Astrocyte (in vitro differentiated cells and primary cell): ENCODE measurements around the gene SMIM20.

Source experiments
- EZH2 ChIP-seq: IDR thresholded peaks from 2 replicates; pipeline ENCODE4 v1.6.1; 2012; ENCODE audit warnings: mild to moderate bottlenecking, low read length, inconsistent platforms; ENCODE audit not compliant: insufficient read depth
- TF ChIP-seq, protein P1 (sequence below): IDR thresholded peaks from 2 replicates; pipeline ENCODE4 v1.5.1; 2011; ENCODE audit warnings: low read depth, mild to moderate bottlenecking, inconsistent platforms, low read length, moderate library complexity; ENCODE audit not compliant: insufficient read depth

GRCh38 chr4:25943312-25943711 is 29.3 kb downstream of the SMIM20 start:
- TF ChIP-seq, protein P1, sequence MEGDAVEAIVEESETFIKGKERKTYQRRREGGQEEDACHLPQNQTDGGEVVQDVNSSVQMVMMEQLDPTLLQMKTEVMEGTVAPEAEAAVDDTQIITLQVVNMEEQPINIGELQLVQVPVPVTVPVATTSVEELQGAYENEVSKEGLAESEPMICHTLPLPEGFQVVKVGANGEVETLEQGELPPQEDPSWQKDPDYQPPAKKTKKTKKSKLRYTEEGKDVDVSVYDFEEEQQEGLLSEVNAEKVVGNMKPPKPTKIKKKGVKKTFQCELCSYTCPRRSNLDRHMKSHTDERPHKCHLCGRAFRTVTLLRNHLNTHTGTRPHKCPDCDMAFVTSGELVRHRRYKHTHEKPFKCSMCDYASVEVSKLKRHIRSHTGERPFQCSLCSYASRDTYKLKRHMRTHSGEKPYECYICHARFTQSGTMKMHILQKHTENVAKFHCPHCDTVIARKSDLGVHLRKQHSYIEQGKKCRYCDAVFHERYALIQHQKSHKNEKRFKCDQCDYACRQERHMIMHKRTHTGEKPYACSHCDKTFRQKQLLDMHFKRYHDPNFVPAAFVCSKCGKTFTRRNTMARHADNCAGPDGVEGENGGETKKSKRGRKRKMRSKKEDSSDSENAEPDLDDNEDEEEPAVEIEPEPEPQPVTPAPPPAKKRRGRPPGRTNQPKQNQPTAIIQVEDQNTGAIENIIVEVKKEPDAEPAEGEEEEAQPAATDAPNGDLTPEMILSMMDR: no peak
- no peak for TF ChIP-seq EZH2
